Activated CD4-positive, alpha-beta T cell treated with anti-CD3 and anti-CD28 coated beads for 48 hours (primary cell): ENCODE measurements around the gene SERHL2.
"Not testable (repeated sequence)": the region's sequence is repeated elsewhere in the genome, so short reads cannot be mapped to it uniquely, and the experiment has no call there.

Experiments
- DNase-seq: peaks from one replicate; pipeline ENCODE4 v3.0.0-alpha.2; 2020

SERHL2 gene

DNA sequence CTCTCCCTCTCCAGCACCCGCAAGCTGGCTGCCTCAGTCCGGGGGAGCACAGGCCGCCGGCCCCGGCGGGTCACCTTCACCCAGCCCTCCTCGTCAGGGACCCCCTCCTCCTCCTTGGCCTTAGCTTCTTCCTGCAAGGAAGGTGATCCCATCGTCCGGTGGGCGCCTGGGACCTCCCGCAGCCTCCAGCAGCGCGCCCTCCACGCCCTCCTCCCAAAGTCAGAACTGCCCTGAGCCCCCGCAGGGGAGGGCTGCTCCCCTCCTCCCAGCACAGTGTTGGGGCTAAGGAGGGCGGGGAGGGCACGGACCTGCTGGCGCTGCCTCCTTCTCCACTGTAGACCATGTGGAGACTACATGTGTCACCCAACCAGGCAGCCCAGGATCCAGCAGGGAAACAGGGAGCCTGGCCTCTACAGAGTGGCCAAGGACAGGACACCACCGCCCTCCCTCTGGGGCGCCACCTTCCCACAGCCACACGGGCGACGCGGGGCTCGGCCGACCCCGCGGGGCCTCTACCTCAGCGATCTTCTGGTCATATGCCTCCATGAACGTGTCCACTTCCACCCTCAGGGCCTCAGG is 22.3 kb downstream of the SERHL2 start:
- not testable (repeated sequence) for DNase-seq

DNA sequence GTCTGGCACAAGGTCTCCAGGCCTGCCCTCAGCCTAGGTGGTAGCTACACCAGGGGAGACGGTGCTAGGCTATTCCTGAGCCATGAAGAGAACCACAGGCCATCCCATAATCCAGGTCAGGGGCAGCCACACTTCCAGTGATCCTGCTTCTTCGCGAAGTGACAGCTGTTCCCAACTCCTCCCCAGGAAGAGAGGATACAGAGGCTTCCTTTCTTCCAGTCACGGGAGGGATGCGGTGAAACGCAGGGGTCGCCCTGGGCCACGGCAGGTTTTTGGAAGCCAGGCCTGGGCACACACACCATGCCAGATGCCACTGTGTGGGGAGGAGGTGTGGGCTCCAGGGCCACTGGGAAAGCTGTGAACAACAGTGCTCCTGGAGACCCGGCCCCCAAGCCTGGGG is 23.4 kb downstream of the SERHL2 start:
- not testable (repeated sequence) for DNase-seq

DNA sequence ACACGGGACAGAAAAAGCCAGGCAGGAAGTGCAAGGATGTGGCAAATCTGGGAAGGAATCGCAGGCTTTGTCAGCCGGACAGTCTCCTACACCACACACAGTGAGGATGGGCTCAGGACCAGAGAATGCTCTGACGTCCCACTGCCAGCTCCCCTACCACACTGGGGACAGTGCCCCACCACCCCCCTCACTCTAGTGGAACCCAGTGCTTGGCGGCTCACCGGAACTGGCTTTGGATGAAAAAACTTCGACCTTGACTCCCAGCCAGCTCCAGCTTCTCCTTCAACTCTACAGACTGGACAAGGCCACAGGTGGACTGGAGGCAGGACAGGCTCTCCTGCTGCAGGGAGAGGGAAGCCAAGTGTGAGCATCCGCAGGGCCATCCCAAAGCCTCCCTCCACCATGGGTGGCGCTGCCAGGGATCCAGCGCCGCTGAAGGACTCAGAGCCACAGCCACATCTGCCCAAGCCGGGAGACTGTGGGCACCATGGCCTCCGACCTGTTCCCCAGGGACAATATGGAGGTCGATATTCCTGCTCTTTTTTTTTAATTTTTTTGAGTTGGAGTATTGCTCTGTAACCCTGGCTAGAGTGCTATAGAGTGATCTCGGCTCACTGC is 24.0 kb downstream of the SERHL2 start:
- no peak for DNase-seq

DNA sequence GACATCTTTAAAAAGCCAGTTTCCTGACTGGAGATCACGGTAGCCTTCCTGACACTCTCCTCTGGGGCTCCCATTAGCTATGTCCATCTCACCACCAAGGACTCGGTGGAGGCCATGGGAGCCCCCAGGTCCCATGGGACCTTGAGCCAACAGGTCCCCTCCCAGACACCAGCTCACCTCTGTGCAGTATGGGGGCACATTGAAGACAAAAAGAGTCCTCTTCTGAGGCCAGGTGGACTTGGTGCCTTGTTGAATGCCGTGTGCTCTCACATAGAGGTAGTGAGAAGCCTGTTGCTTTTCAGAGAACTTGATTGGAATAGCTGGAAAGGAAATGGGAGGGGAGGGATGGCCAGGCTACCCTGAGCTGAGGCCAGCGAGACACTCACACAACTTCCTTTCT is 26.3 kb downstream of the SERHL2 start:
- DNase-seq = not testable (repeated sequence)

DNA sequence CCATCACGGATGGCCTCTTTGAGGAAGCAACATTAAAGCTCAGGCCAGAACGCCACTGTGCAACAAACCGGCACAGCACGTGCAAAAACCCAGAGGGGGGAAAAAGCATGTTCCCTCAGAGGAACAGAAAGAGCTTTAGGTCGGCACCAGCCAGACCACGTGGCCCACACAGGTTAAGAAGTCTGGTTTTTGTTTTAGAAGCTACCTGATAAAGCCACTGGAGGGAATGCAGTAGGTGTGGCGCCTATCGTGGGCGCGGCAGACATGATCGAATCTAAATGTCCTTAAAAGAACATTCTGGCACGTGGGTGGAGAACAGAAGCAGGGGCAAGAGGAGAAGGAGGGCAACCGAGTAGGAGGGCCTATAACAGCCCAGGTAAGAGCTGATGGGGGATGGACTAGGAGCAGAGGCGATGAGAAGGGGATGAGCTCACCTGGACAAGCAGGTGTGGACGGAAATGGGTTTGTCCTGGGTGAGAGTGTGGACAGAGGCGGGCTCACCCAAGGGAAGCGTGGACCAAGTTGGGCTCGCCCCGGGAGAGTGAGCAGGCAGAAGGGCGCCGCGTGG is 27.5 kb downstream of the SERHL2 start:
- DNase-seq = not testable (repeated sequence)

DNA sequence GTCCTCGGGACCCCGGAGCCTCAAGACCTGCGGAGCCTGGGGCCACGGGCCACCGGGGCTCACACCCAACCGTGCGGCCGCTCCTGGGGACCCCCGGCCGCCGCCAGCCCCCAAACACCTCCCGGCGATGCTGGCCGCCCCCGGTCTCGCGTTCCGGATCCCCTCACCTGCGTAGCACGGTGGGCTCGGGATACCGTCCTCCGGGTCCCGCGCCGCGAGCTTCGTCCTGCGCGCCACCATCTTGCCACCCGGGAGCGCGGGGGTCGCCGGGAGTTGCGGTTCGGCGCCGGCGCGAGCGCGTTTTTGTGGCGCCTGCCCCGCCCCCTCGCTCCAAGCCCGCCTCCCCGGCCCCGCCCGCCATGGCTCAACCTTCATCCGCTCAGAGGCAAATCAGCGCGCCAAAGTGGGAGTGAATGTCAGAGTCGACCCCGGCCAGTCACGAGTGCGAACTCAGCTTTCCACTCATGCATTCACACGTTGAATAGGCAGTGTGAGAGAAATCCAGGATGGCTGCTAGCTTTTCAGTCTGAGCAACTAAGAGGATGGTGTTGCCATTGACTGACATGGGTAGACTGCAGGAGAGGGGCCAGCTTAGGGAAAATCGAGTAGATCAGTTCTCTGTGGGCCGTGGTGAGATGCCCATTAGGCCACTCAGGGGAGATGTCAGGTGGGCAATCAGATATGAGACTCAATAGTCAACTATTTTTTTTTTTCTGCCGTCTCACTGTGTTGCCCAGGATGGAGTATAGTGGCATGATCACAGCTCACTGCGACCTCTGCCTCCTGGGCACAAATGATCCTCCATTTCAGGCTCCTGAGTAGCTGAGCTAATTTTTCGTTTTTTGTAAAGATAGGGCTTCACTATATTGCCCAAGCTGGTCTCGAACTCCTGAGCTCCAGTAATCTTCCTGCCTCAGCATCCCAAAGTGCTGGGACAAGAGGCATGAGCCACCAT is 28.3 kb downstream of the SERHL2 start:
- DNase-seq = peak; percentile 90

DNA sequence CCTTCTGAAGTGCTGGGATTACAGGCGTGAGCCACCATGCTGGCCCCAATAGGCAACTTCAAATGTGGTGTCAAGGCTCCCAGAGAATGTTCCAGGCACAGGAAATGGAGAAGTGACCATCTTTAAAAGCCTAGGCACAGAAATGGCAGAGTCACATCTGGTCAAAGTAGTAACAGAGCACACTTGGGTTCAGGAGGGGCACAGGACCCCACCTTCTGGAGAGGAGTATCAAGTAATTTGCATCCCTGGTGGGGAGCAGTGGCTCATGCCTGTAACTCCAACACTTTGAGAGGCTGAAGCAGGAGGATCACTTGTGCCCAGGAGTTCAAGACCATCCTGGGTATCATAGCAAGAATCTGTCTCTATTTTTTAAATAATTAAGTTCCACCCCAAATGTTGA is 29.2 kb downstream of the SERHL2 start:
- DNase-seq = no peak

DNA sequence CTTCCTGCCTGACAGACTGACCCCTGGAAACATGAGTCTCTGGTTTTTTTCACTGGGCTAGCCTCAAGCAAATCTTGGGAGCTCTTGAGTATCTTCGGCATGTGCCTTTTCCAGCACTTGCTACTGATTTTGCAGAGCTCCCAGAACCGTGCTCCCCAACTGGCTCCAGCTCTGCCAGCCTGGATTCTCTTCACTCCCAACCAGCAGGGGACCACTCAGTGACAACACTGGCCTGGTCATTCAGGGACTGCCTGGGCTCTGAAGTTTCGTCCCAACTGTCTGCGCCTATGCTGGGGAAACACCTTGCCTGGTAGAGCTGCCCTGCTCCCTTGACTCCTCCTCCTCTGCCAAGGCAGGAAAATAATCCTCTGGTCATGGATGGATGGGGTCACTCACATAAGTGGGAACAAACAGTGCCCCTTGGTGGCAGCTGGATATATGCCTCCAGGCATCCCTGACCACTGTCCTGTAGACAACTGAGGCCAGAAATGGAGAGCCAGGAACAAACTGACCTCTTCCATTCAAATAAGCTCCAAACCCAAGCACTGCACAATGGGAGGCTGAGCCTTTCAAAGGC is 30.7 kb downstream of the SERHL2 start:
- no peak for DNase-seq

DNA sequence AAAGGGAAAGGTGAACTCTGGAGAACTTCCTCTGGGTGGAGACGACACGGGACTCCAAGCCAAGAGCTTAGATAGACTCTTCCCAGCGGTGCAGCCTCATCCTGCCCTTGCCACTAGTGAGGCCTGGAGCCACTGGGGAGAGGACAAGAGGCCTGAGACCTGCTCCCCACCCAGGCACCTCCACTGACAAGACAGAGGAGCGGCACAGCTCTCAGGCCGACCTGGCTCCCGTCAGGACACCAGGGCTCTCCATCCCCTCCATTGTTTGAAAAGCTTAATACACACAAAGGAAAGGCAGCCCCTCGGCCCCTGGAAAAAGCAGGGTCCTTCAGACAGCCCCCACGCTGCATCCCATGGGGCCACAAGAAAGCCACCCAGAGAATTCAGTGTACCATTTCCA is 31.3 kb downstream of the SERHL2 start:
- DNase-seq = no peak

DNA sequence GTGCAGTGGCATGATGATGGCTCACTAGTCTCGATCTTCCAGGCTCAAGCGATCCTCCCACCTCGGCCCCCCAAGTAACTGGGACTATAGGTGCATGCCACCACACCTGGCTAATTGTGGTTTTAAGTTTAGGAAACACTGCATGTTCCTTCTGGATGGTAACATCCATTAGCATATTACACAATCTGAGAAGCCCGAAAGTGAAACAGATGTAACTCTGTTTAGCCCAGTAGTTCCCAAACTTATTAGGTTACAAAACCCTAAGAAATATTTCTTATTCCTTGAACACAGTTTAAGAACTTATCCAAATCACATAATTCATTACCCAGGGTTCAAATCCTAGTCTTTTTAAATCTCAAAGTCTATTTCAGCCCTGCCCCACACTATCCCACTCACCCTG is 32.6 kb downstream of the SERHL2 start:
- no peak for DNase-seq

DNA sequence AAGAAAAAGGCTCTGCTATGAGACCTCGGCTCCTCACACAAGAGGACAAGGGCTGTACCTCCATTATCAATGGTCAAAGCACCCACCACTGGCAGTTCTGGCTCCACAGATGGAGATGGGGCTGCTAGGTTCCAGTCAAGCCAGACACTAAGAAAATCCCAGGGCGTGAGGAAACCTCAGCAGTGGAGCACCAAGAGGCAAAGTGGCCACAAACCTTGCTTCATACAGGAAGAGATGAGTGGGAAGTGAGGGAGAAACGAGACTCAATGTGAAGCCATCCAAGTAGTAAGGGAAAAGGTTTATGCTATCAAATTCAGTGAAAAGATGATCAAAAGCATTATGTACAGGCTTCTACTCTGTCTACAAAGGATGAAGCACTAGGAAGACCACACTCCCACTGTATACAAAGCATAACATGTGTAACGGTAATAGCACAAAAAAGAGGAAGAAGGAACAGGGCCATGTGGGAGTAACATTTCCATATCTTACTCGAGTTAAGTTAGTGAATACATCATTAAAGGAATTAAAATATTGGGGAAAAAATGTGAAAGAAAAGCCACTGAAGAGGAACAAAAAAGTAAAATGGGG is 33.9 kb downstream of the SERHL2 start:
- no peak for DNase-seq

DNA sequence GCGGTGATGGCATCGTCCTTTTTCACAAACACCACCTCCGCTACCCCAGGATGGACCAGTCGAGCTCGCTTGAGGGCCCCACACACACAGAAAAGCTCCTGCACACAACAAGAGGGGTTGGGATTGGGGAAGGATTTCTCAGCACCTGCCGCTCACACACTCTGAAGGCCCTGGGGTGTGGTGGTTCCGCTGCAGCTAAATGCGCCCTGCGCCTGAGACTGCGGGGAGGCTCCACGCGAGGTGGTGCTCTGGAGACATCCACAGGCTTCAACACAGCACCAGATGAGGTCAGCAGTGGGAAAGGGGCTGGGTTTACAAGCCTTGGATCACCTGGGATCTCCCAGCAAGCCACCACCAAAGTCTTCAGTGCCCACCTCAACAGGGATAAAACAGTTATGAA is 38.2 kb downstream of the SERHL2 start:
- no peak for DNase-seq

DNA sequence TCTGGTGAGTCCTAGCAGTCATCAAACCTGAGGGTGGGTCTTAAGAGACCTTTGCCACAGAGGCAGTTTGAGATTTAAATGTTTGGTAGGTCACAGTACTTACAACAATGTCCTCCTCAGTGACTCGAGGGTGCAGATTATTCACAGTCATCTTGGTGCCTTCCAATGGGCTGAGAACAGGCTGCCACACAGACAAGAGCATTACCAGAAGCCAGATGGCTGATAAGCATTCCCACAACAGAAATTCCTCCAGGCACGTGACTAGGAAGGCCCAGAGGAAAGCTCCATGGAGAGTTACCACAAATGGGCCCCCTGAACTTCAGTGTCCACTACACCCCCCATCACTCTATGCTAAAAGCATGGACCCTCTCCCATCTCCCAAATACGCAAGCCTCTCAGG is 41.7 kb downstream of the SERHL2 start:
- no peak for DNase-seq

DNA sequence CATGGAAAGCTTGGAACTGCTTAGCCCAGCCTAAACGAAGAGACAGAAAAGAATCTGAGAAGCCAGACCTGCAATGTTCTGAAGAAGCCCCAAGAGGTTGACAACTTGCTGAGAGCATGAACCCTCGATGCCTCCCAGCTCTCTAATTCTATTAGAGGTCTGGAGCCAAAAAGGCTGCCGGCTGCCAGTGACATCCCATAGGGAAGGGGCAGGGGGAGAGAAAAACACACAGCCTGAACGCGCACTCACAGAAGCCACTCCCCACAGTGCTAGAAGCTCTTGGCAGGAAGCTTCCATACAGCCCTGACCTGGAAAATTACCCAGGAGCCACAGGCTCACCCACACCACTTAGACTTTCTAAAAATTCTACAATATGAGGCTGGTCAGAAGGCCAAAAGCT is 42.6 kb downstream of the SERHL2 start:
- DNase-seq = no peak

DNA sequence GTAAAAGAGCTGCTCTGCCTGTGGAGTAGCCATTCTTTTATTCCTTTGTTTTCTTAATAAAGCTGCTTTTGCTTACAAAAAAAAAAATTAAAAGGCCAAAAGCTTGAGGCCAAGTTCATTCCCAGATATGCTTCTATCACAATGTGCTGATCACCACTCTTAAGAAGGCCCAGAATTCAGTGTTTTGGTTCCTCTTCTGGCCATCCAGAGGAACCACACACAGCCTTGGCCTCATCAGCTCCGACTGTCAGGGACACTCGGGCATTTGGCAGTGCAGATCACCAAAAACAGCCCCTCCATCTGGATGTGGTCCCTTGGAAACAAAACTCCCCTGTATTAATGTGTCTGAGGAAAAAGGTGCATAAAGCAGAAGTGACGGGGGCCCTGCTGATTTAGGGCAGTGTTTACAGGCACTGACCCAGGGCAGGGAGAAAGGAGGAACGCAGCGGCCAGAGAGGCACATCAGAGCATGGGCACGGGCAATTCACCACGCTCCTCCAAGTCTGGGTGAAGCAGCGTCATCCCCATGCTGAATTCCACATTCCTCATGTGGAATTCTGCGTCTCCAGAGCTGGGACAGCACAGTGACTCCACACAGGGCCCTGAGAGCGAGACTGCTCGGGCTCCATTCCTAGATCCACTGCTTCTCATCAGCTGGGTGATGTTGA is 43.2 kb downstream of the SERHL2 start:
- no peak for DNase-seq

DNA sequence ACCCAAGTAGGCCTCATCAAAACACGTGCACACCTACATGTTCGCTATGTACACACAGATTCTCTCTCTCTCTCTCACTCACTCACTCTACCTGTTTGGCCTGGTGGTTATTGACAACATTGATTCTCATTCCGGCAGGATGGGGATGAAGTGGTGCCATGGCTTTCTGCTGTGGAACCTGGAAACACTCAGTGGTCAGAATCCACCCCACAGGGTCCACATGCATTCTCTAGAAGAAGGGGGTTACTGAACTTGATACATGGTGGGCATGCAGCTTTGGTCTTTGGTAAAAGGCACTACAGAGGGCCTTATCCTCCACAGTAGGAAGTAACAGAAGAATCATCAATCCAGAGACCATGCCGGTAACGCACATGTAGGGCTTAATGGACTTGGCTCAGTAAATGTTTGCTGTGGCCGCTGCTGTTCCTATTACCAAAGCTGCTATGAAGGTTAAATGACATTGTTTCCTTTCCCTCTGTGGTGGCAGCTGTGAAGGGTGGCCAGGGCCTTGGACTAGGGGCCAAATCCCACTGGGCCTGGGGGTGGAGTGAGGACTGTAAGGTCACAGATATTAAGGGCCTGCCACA is 48.2 kb downstream of the SERHL2 start:
- DNase-seq = no peak

DNA sequence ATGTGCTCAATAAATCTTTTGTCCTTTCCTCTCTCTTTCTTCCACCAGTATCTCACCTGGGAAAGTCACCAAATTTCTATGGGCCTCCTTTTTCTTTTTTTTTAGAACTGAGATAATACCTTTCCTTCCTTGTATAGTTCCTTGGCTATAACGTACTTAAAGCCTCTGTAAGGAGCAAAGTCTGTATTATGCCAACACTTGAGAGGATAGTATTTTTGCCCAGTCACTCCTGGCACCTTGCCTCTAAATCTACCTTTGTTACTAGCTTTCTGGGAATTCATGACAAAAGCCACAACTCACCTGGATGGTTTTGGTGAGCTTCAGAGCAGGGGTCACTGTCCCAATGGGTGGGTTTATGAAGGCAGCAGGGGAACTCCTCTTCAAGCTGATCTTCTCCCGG is 48.7 kb downstream of the SERHL2 start:
- DNase-seq = no peak

DNA sequence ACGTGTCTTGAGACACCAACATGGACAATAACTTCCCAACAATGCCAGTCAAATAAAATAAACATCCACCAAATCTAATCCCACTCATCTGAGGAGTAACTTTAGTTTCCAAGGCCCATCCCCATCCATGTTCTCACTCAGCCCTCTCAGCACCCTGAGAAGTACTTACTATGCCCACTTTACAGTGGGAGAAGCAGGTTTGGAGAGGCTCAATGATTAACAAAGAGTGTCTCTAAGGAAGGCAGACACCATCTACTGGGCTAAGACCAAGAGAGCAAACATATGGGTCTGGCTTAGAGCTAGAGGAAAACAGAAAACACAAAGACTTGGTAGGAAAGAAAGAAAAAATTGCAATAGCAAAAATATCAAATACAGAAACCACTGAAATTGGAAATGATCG is 49.7 kb downstream of the SERHL2 start:
- no peak for DNase-seq

DNA sequence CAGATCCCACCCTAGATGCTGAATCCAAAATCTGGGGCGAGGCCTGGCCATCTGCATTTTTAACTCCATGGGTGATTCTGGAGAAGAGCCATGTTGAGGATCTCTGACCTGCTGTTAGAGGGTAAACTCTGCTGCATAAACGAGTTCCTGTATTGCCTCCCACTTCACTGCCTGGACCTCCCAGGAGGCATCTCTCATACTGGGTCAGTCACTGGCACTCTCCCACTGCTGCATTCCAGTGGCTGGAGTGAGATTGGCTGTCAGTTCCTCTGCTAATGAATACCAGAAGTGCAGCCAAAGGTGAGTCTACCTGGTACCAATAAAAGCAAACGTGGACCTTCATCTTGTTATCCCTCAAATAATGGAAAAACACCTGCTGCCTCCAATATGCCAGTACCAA is 50.6 kb downstream of the SERHL2 start:
- no peak for DNase-seq

DNA sequence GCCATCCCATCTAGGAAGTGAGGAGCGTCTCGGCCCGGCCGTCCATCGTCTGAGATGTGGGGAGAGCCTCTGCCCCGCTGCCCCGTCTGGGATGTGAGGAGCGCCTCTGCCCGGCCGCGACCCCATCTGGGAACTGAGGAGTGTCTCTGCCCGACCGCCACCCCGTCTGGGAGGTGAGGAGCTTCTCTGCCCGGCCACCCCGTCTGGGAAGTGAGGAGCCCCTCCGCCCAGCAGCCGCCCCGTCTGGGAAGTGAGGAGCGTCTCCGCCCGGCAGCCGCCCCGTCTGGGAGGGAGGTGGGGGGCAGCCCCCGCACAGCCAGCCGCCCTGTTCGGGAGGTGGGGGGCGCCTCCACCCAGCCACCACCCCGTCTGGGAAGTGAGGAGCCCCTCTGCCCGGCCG is 53.9 kb downstream of the SERHL2 start:
- DNase-seq = not testable (repeated sequence)

DNA sequence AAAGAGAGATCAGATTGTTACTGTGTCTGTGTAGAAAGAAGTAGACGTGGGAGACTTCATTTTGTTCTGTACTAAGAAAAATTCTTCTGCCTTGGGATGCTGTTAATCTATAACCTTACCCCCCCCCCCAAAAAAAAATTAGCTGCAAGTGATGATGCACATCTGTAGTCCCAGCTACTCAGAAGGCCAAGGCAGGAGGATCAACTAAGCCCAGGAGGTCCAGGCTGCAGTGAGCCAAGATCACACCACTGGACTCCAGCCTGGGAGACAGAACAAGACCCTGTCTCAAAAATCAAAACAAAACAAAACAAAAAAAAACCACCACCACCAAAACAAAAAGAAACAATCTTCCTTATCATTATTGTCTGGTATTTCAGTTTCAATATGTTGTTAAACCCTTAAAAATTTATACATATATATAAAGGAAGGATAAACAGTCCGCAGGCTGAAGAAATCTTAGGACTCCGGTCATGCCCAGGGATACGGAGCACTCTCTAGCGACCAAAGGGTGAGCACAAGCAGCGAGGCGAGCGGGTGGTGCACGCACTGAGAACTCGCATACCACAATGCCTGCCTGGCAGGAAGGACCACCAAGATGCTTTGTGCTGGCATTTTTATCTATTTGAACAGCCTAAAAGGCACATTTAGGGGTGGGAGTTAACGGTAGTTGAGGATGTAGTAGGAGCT is 54.5 kb downstream of the SERHL2 start:
- no peak for DNase-seq
